Panc1 (cell line): ENCODE results near the gene ENAH.

Experiments used
- CTCF ChIP-seq: fragments of 450-650 bp; IDR thresholded peaks from 2 replicates; pipeline ENCODE4 v1.5.1; 2017; ENCODE audit warnings: mild to moderate bottlenecking
- POLR2AphosphoS5 ChIP-seq: IDR thresholded peaks from 2 replicates; pipeline ENCODE4 v1.6.1; 2012; ENCODE audit warnings: mild to moderate bottlenecking, low read depth, low read length, moderate library complexity

GRCh38 chr1:225454733-225455132, 198.2 kb downstream of the ENAH start:
- TF ChIP-seq CTCF = no peak
- no peak for TF ChIP-seq POLR2AphosphoS5
